HG02885 (cell line): Measurements from ENCODE around the gene FSTL5.

Source experiments
- ATAC-seq: cut with Tn5 transposase; IDR thresholded peaks from one replicate; pipeline ENCODE4 v1.9.1; 2021; ENCODE audit warnings: mild to moderate bottlenecking; ENCODE audit not compliant: unreplicated experiment, poor library complexity

Gene FSTL5

GRCh38 chr4:161519611-161520010 is 644.2 kb downstream of the FSTL5 start:
- no peak for ATAC-seq

DNA sequence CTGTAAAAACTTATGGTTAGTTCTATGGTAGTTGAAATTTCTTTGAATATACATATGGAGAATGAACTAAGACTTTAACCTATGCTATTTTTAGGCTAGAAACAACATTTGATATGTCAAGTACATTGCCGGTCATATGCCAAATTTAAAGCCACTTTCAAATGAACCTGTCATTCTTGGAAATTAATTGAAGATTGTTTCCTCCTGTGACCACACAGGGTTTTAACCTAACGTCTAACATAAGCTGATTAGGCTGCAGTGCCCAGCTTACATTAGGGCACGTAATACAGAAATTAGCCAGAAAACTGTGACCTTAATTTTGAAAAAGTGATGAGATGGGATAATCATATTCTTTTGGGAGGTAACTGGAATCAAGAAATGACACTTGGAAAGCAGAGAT is 645.9 kb downstream of the FSTL5 start:
- ATAC-seq: no peak

GRCh38 chr4:161505141-161505540 is 658.7 kb downstream of the FSTL5 start:
- no peak for ATAC-seq

DNA sequence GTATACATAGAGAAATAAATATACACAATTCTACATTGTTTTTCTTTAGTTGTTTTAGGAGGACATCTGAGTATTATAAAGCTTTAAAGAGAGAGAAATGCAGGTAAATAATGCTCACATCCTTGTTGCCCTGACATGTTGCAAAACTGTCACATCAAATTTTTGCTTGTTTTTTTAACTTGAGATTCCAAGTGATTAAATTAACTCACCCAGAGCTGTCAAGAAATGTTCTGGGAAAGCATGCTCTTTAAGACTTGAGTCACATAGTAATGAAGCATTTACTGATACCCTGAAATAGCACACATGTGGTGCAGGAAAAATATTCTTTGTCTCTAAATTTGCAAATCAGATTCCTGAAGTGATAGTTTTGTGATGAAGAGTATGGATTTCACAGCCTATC is 665.6 kb downstream of the FSTL5 start:
- no peak for ATAC-seq

GRCh38 chr4:161486461-161486860 is 677.3 kb downstream of the FSTL5 start:
- ATAC-seq: no peak

- no peak for ATAC-seq
These were observed 697.5 kb downstream of the FSTL5 start for GRCh38 chr4:161466316-161466715.

GRCh38 chr4:161463436-161463835 is 700.4 kb downstream of the FSTL5 start:
- no peak for ATAC-seq

GRCh38 chr4:161457906-161458305 is 705.9 kb downstream of the FSTL5 start:
- ATAC-seq: no peak

DNA sequence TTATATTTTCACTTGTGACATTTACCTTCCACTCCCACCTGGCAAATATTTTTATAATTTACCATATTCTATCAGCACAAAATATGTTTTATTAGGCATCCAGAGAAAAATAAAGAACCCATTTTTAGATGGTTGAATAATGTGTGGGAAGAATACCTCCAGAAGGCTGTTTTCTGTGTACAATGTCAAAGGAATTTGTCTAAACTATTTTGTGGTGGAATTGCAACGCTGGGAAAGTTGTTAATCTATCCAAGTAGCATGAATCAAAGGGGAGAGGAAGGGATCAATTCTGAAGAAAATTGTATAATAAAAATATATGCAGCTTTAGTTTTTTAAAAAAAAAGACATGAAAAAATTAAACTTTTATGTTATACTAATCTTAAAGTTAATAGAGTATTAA is 706.5 kb downstream of the FSTL5 start:
- no peak for ATAC-seq

DNA sequence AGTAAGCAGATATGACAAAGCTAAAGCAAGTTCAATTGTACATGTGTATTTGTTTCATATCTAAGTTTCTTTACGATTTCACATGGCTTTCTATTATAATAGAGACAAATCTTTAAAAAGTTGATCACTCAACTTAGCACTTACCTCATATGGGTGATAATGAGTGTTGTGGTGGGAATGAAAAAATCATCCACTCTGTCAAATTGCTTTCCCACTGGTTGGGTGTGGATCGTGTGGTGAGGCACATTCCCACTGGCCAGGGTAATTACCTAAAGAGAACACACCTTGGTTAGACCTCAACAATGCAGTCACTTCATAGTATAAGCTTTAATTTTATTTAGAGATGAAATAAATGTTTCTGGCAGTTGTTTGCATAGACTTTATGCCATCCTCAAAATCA is 708.9 kb downstream of the FSTL5 start:
- ATAC-seq: no peak

DNA sequence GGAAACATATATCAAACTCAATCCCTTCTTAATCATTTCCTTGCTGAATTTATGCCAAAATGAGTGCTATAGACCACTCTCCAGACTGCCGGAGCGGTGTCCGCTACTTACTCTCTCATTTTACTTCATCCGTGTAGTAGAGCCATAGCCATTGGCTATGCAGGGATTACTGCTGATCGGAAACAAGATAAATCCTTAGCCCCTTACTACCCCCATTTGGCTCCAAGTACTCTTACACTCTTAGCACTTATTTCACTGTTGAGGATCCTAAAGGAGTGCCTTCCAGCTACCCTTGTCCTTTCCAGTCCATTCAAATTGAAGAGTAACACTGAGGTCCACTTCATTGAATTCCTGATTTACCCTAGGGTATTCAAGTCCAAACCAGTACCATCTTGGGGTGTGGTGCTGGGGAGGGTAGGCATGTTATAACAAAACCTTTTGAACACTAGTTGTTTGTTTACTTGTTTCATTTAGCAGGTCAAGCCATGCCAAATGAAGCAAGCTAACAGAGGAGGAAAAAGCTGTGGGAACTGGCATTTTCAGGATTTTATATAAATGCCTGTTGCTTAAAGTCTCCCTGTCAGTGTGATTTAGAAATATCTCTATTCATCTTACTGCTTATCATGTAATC is 715.1 kb downstream of the FSTL5 start:
- ATAC-seq: no peak

- no peak for ATAC-seq
These were observed 719.2 kb downstream of the FSTL5 start for GRCh38 chr4:161444626-161445025.

GRCh38 chr4:161442921-161443320 is 720.9 kb downstream of the FSTL5 start:
- ATAC-seq: no peak

DNA sequence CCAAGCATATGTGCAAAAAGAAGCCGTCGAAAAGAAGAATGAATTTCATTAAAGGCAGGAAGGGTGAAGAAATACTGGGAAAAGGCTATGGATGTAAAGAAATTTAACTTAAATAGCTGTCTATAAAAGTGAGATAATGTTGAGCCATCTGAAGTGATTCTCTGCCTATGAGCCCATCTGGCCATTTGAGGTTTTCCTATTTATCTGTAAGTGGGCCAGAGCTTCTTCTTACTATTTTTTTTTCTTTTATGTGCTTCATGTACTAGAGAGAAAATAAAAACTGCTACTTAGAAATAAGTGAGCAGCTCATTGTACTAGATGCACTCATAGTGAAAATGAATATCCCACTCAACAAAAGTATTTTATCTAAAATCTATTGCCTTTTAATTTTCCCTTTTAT is 725.7 kb downstream of the FSTL5 start:
- ATAC-seq: no peak

GRCh38 chr4:161428180-161428965 is 735.4 kb downstream of the FSTL5 start:
- no peak for ATAC-seq

- ATAC-seq: no peak
These were observed 744.0 kb downstream of the FSTL5 start for GRCh38 chr4:161419822-161420221.

- ATAC-seq: no peak
These were observed 751.9 kb downstream of the FSTL5 start for GRCh38 chr4:161411901-161412300.

GRCh38 chr4:161404346-161405110 is 759.3 kb downstream of the FSTL5 start:
- no peak for ATAC-seq

DNA sequence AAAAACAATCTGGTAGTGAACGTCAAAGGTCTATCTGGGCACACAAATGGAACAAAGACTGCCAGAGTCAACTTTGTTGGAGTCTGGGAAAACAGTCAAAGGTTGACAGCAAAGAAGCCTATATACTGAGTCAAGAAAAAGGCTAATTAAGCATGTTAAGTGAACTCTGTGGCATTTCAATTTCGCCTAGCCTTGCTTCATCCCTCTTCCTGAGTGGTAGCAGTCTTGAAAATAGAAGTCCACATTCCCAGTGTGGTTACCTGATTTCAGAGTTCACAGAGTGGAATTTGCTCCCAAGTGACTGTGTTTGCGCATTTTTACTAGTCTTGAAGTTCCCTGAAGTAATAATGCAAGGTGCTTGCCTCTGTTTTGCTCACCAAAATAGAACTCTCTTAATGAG is 760.0 kb downstream of the FSTL5 start:
- no peak for ATAC-seq

GRCh38 chr4:161393602-161394001 is 770.2 kb downstream of the FSTL5 start:
- no peak for ATAC-seq

DNA sequence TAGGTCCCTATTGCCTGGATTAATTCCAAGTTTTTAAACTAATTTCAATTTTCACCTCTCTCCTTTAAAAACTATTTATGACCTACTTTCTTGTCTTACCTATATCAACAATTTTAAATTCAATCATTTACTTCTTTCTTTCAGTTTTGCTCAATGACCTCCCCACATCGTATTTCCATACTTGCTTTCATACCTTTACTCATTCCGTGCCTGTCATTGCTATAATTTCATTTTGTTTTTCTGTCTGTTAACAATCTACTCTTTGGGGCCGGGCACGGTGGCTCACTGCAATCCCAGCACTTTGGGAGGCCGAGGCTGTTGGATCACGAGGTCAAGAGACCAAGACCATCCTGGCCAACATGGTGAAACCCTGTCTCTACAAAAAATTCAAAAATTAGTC is 781.1 kb downstream of the FSTL5 start:
- no peak for ATAC-seq
